ENCODE measurements around the gene PPP6C. TPM values are rescaled to one million over a fixed set of nuclear protein-coding genes. Genes with fewer than 3 reads are reported as not detected.

The PPP6C gene
- 23.6 and 29.6 TPM in 2 replicates for total RNA-seq

DNA sequence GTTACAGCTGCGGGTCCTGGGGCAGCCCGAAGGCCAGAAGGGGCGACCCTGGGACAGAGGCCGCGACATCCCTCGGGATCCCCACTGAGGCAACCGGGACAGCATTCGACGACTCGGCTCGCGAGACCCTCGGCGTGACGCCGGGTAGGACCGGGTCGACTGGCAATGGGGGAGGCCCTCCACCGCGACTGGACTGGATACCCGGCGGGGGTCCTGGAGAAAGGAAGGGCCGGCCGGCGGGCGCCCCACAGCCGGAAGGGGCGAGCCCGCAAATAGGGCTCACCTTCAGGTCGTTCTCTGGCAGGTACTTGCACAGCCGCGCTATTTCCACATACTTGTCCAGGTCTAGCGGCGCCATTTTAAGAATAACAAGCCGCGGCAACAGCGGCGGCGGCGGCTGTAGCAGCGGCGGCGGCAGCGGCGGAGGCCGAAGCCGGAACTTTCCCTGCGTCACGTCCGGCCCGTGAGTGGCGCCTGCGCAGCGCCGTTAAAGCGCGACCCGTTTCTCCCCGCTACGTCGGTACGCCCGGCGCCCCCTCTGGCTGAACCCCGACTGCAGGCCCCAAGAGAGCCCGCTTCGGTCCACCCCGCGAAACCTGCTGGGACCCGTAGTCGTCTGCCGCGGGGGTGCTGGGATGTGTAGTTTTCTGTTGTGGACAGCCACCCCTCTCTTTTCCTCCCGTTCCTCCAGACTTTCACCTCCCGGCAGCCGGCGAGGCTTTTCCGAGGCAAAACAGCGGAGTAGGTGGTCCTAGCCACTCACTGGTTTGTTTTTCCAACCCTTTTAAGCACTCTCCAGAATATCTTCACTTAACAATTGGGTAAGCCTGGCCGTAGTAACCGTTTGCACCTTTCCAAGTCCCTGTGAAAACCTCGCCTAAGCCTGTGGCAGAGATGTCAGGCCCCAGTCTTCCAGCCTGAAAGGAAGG lies at the start of gene PPP6C:
PPP6C (minus strand) TSS at position 443 of the 929 bp plus-strand sequence; CDS start at position 358, 85 bp downstream.

DNA sequence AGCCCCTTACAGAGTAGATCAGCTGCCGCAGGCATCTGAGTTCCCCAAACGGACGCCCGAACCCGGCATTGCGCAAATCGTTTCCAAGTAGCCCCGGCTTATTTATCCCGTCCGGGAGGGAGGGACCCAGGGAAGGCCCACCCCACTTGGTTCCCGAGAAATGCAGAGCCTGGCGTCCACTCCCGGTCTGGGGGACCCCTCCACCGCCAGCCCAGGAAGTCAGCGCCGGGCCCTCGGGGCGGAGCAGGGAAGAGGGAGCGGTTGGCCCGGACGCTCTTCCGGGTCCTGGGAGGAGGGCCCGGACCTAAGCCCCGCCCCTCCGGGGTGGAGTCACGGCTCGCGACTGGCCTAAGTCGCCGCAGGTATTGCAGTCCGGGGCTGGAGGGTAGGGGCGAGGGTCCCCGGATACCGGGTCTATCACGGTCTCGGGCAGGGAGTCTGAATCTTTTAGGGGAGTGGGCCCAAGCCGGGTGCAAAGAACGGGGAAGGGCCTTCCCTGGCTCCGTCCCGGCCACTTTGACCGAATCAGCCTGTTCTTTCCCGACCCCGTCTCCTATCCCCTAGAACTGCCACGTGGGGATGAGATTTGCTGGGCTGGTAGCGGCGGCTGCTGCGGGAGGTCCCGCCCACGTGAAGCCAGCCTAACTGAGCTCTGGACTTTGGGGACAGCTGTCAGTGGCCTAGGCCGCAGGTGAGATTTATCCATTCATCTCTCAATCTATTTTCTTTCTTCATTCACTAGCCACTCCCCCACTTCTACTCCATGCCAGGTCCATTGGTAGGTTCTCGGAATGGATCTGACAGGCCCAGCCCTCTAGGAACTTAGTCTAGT lies 10.8 kb upstream of the PPP6C start, which contains the start of gene RABEPK:
RABEPK (plus strand) TSS at position 327 of the 832 bp plus-strand sequence. CDS start 2,472 bp downstream, outside the sequence.

DNA sequence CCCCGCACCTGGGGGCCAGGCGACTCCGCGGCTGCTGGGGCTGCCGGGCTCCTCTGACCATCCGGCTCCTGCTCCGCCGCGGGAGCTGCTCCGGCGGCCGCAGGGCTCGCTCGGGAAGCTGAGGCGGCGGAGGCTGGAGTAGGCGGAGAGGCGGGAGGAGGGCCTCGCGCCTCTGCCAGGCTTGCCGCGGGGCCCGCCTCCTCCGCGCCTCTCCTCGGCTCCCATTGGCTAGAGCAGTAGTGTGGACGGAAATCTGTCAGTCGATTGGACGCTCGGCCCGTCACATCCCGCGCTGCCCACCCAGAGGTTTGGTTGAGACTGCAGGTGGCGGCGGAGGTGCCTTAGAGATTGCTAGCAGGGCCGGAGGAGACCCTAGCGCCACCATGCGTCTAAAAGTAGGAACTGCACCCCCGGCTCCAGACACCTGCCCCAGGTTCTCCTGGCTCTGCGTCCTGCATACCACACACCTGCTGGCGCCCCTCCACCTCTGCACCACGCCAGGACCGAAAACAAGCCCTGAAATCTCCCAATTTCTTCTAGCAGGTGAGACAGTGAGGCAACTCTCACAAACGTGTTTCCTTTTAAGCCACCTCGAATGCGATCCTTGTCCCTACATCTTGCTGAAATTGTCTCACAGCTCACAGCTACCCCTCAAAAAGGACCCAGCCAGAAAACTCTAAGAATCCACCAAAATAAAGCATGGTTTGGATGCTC lies 46.1 kb downstream of the PPP6C start, which contains the start of gene SCAI:
SCAI (minus strand) TSS at position 152 of the 714 bp plus-strand sequence; CDS start at position 61, 91 bp downstream.

Other genes starting within 250 kb of the PPP6C start
- gene GOLGA1, start 248.7 kb downstream of the PPP6C start, total RNA-seq = 12.7 and 16.0 TPM in 2 replicates
- 4.6 and 6.2 TPM in 2 replicates for gene SCAI, start 46.3 kb downstream of the PPP6C start, total RNA-seq
- 26.0 and 38.4 TPM in 2 replicates for gene RABEPK, start 10.7 kb upstream of the PPP6C start, total RNA-seq
- gene HSPA5, start 51.5 kb upstream of the PPP6C start, total RNA-seq = 185 and 1,984 TPM in 2 replicates
- 77.5 and 82.5 TPM in 2 replicates for gene GAPVD1, start 72.0 kb upstream of the PPP6C start, total RNA-seq